Tibial artery (tissue), 4 donors: ENCODE results near the gene FGF3.
A peak's percentile ranks its signal among the peaks of the same experiment; 100 is the strongest.

Source experiments
- DNase-seq, 2 donors: peaks; one replicate each; pipeline ENCODE4 v3.0.0-alpha.2; 2019
- H3K27ac ChIP-seq, 2 donors: fragments of 200-600 bp; sonication (generic) in 1 of 2; 1 replicate in 1 of 2; 2 replicates in 1 of 2; pipeline ENCODE4 v1.5.1; 2018 to 2019; ENCODE audit warnings: mild to moderate bottlenecking in 1 of 2
- H3K27me3 ChIP-seq, 2 donors: fragments of 200-600 bp; sonication (generic) in 1 of 2; one replicate each; pipeline versions ENCODE4 v1.5.1 to v1.6.0; 2016 to 2019
- H3K36me3 ChIP-seq, 3 donors: fragments of 200-600 bp; sonication (generic) in 2 of 3; one replicate each; pipeline ENCODE4 v1.5.1; 2016 to 2019; ENCODE audit warnings: mild to moderate bottlenecking in 2 of 3
- H3K4me1 ChIP-seq, 4 donors: fragments of 200-600 bp; sonication (generic) in 2 of 4; 1 replicate in 3 of 4; 2 replicates in 1 of 4; pipeline ENCODE4 v1.5.1; 2016 to 2019
- H3K4me3 ChIP-seq, 2 donors: fragments of 200-600 bp; sonication (generic) in 1 of 2; 1 replicate in 1 of 2; 2 replicates in 1 of 2; pipeline ENCODE4 v1.5.1; 2018 to 2019; ENCODE audit warnings: mild to moderate bottlenecking in 2 of 2
- H3K9me3 ChIP-seq, 3 donors: fragments of 200-600 bp; sonication (generic) in 1 of 3; one replicate each; pipeline ENCODE4 v1.5.1; 2016 to 2019
- CTCF ChIP-seq, 2 experiments: fragments of 200-600 bp in 1 of 2; fragments of 450-650 bp in 1 of 2; IDR thresholded peaks; one replicate each; pipeline ENCODE4 v1.5.1; 2017 to 2019; ENCODE audit warnings: antibody characterized with exemption in 2 of 2, mild to moderate bottlenecking in 1 of 2, moderate library complexity in 1 of 2
- intact Hi-C: fragments of 100-400 bp; cut with DNase I; formaldehyde crosslinking; loops from one replicate; pipeline ENCODE4 v1.15.0; 2023; ENCODE audit warnings: low total_unique reads

The FGF3 gene

DNA sequence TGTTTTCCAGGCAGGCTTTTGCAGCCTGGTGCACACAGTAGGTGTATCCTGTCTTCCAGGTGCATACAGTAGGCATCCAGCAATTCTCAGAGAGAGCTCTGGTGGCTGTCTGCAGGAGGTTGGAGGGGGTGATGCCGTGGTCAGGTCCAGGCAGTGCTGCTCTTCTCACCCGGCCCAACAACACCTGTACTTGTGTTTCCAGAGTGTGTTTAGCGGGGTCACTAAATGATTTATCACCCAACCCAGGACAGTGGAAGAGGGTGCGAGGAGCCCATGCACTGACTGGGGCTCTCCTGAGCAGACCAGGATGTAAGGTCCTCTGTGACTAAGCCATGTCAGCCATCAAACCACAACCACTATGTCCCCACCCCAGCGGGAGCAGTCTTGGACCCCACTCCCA lies 18.6 kb upstream of the FGF3 start:
- H3K4me1 ChIP-seq = no peaks in the 10 kb centered on the region
- intact Hi-C loops = no loop called here
- H3K4me3 ChIP-seq = no peak overlapping the region
- no peak for TF ChIP-seq CTCF (IDR thresholded peaks at IDR 0.05)
- no peaks in the 10 kb centered on the region for H3K36me3 ChIP-seq
- peaks cover 0 to 64% of the 10 kb centered on the region in 2 donors for H3K27me3 ChIP-seq
- H3K27ac ChIP-seq = no peak overlapping the region
- H3K9me3 ChIP-seq = no peaks in the 10 kb centered on the region
- DNase-seq = peak in 1 of 2 donors; percentile 21

- intact Hi-C loops = no loop called here
- peaks cover 0 to 68% of the 10 kb centered on the region in 2 donors for H3K27me3 ChIP-seq
- TF ChIP-seq CTCF (IDR thresholded peaks at IDR 0.05) = no peak
- H3K36me3 ChIP-seq = no peaks in the 10 kb centered on the region
- H3K9me3 ChIP-seq = no peaks in the 10 kb centered on the region
- H3K4me1 ChIP-seq = no peaks in the 10 kb centered on the region
- H3K4me3 ChIP-seq = no peak overlapping the region
- H3K27ac ChIP-seq = no peak overlapping the region
- DNase-seq = peak in 1 of 2 donors; percentile 53
Measured at GRCh38 chr11:69836401-69836800, 17.2 kb upstream of the FGF3 start.

DNA sequence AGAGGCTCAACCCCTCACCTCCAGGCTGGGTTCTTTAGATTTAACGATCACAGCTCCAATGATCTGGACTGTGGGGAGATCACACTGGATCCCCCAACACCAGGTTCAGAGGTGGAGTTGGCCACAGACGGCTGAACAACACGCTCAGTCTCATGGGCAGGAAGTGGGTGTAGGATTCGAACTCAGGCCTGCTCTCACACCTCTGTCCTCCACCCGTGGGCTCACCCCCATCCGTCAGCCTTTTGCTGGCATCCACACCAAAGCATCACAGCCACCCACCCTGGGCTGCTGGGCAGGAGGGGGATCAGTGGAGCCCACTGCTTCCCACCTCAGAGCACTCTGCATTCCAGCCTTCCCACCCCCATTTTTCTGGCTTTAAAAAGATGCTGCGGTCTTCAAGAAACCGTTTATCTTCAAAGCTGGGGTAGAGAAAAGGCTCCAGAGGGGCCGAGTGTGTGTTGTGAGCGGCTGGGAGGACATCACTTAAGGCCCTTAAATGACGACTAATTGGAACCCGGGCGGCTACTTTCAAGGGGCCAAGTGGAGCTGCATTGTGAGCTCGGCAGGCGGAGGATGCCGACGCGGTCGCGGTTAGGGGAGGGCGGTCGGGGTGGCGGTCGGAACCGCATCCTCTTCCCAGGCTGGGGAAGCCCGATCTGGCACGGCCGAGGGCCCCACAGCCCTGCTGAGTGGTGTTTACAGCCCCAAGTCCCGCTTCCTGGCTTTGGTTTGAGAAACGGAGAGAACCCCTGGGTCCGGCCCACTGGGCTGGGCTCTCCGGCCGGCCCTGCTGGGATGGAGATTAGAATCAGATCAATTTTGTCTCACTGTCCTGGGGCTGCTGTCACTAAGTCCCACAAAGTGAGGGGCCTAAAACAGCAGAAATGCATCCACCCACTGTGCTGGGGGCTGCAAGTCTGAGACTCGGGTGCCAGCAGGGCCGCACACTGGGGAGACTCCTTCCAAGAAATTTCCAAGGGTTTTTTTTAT lies 15.9 kb upstream of the FGF3 start:
- intact Hi-C loops = no loop called here
- Histone ChIP-seq H3K27ac (no peak overlapping the region), H3K36me3 (no peaks in the 10 kb centered on the region), H3K4me3 (no peak overlapping the region), H3K27me3 (peaks cover 0 to 64% of the 10 kb centered on the region in 2 donors), H3K9me3 (no peaks in the 10 kb centered on the region), H3K4me1 (no peaks in the 10 kb centered on the region)
- no peak for TF ChIP-seq CTCF (IDR thresholded peaks at IDR 0.05)
- peak in 1 of 2 donors; percentile 43 for DNase-seq

DNA sequence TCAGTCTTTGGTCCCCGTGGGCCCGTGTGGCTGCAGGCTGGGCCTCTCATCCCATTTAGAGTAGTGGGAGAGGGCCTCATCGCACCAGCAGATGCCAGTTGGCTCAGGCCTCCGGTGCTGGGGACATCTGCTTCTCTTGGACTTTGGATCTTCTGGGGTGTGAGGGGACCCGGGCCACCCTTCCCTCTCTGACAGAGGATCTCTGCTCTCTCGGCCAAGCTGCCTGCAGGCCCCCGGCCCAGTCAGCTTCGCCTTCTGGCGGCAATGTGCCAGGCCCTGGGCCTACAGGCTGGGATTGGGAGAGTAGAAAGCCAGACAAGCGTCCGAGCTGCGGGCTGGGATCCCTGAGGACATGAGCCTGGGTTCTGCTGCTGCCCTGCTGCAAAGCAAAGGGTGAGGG lies 15.0 kb upstream of the FGF3 start:
- peak in 1 of 2 donors; percentile 42 for DNase-seq
- Histone ChIP-seq H3K9me3 (no peaks in the 10 kb centered on the region), H3K36me3 (no peaks in the 10 kb centered on the region), H3K4me3 (no peak overlapping the region), H3K4me1 (no peaks in the 10 kb centered on the region), H3K27ac (no peak overlapping the region), H3K27me3 (peaks cover 0 to 59% of the 10 kb centered on the region in 2 donors)
- intact Hi-C loops = no loop called here
- TF ChIP-seq CTCF (IDR thresholded peaks at IDR 0.05) = no peak

DNA sequence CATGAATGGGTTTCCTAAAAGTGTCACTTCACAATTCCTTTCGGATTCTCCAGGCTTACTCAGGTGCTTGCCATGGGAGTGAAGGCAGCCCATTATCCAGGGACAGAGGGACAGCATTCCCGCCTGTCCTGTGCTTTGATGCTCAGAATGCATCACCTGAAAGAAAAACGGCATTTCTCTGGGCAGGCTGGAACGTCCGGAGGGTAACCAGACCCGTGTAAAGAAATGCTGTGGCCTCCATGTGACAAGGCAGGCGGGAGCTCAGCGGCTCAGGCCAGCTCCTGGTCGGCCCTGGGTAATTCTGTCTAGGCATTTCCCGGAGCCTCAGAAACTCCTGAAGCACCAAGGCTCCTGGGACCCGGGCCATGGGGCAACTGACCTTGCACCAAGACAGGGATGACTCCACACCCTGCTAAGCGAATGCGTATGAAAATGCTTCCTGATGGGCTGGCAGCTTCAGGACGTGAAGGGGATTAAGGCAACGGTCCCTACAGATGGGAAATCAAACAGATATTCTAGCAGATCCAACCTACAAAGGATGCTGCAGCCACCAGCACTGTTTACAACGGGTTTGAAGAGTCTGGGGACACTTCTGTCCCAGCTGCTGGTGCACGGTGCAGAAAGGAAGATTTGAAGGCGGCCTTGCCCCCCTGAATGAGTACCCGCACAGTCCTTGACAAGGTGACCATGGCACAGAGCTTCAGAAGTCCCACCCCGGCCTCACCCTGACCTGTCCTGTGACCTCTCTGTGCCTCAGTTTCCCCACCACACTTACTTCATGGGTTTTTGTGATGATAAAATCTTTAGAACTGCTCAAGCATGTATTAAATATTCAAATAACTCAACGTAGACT lies 13.6 kb upstream of the FGF3 start:
- DNase-seq = peak in 1 of 2 donors; percentile 28
- Histone ChIP-seq H3K27ac (no peak overlapping the region), H3K36me3 (no peaks in the 10 kb centered on the region), H3K27me3 (peaks cover 0 to 59% of the 10 kb centered on the region in 2 donors), H3K9me3 (peaks cover 0 to 5% (median 0%) of the 10 kb centered on the region in 3 donors), H3K4me3 (no peak overlapping the region), H3K4me1 (no peaks in the 10 kb centered on the region)
- no peak for TF ChIP-seq CTCF (IDR thresholded peaks at IDR 0.05)
- intact Hi-C loops = no loop called here
